ENCODE measurements around the gene SLC26A4. TPM values are rescaled to one million over a fixed set of nuclear protein-coding genes. Genes with fewer than 3 reads are reported as not detected.

SLC26A4 gene
- total and polyA plus RNA-seq, 9 of the 15 experiments (the other 6 are each of a cell fraction or from before 2014, with no cell fraction given) = 0.09 to 1.2 (median 0.33) TPM

DNA sequence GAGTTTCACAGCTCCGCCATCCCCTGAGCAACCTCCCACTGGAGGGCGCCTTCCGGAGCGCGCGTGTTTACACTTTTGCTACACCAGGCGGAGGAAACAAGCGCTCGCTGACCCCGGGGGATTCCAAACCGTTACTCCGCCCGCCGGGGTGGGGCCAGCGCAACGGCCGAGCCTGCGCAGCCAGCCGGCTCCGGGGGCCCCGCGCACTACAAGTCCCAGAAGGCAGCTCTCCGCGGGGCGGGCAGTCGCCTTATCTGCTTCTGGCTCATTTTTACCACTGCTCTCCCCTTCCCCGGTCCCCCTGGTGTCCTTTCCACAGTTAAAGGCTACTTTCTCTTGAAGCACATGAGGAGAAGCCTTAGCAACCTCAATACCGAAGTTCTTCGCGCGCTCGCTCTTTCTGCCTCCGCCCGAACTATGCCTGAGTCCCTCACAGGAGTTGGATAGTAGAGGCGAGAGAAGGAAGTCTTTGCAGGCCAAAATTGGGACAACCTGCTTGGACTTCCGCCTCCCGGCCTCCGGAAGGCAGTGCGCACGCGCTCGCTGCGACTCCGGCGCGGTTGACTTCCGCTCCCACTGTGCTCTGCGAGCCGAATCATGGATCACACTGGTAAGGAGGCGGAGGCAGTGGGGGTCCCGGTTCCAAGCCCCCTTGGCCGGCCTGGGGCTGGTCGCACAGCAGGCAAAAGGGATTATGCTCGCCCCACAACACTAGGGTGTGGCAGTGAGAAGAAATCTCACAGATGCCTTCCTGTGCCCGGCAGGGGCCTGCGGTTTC, 83.1 kb downstream of the SLC26A4 start, which contains the start of gene CBLL1 (continued):
- TF ChIP-seq, protein P1, sequence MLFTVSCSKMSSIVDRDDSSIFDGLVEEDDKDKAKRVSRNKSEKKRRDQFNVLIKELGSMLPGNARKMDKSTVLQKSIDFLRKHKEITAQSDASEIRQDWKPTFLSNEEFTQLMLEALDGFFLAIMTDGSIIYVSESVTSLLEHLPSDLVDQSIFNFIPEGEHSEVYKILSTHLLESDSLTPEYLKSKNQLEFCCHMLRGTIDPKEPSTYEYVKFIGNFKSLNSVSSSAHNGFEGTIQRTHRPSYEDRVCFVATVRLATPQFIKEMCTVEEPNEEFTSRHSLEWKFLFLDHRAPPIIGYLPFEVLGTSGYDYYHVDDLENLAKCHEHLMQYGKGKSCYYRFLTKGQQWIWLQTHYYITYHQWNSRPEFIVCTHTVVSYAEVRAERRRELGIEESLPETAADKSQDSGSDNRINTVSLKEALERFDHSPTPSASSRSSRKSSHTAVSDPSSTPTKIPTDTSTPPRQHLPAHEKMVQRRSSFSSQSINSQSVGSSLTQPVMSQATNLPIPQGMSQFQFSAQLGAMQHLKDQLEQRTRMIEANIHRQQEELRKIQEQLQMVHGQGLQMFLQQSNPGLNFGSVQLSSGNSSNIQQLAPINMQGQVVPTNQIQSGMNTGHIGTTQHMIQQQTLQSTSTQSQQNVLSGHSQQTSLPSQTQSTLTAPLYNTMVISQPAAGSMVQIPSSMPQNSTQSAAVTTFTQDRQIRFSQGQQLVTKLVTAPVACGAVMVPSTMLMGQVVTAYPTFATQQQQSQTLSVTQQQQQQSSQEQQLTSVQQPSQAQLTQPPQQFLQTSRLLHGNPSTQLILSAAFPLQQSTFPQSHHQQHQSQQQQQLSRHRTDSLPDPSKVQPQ (CRISPR knock-in tag; IDR thresholded peaks at IDR 0.05; ENCODE audit: borderline replicate concordance) = no peak
- TF ChIP-seq JUN (IDR thresholded peaks at IDR 0.05; ENCODE audit: borderline replicate concordance, low read depth, low read length) (peak; percentile 52; the same call in 1 of the 2 replicates), JUN (CRISPR knock-in tag; IDR thresholded peaks at IDR 0.05; ENCODE audit: borderline replicate concordance) (no peak), POLR2H (tag; IDR thresholded peaks at IDR 0.05; ENCODE audit: low read depth) (peak; percentile 95), CBX8 (IDR thresholded peaks at IDR 0.05; ENCODE audit: borderline replicate concordance, extremely low read depth, low read depth, low read length, poor library complexity, severe bottlenecking) (no peak), POLR2G (IDR thresholded peaks at IDR 0.05; ENCODE audit: low read depth, low read length) (peak; percentile 94), POLR2AphosphoS2 (IDR thresholded peaks at IDR 0.05; ENCODE audit: low read length) (no peak), NFIC (IDR thresholded peaks at IDR 0.05) (peak; percentile 50), THRAP3 (IDR thresholded peaks at IDR 0.05; ENCODE audit: borderline replicate concordance) (no peak), ZNF217 (CRISPR knock-in tag; IDR thresholded peaks at IDR 0.05) (no peak), MEIS2 (IDR thresholded peaks at IDR 0.05; ENCODE audit: partially characterized antibody) (peak; percentile 86), ZFP36 (IDR thresholded peaks at IDR 0.05; ENCODE audit: low read depth, low read length, partially characterized antibody) (no peak), RAD21 (CRISPR knock-in tag; conservative IDR thresholded peaks at IDR 0.05 in 1 of 2, IDR thresholded peaks at IDR 0.05 in 1 of 2) (peak; percentile 81 to 96), ZNF507 (tag; conservative IDR thresholded peaks at IDR 0.05) (no peak), U2AF1 (optimal IDR thresholded peaks at IDR 0.05; ENCODE audit: low read depth, low read length) (no peak), RBBP5 (IDR thresholded peaks at IDR 0.05; ENCODE audit: borderline replicate concordance, insufficient read depth, low read length, poor library complexity, severe bottlenecking) (peak; percentile 90), PURB (CRISPR knock-in tag; IDR thresholded peaks at IDR 0.05; ENCODE audit: low read depth) (no peak)
- TF ChIP-seq, protein P2, sequence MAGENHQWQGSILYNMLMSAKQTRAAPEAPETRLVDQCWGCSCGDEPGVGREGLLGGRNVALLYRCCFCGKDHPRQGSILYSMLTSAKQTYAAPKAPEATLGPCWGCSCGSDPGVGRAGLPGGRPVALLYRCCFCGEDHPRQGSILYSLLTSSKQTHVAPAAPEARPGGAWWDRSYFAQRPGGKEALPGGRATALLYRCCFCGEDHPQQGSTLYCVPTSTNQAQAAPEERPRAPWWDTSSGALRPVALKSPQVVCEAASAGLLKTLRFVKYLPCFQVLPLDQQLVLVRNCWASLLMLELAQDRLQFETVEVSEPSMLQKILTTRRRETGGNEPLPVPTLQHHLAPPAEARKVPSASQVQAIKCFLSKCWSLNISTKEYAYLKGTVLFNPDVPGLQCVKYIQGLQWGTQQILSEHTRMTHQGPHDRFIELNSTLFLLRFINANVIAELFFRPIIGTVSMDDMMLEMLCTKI (IDR thresholded peaks at IDR 0.05; ENCODE audit: partially characterized antibody) = no peak
- TF ChIP-seq, protein P3, sequence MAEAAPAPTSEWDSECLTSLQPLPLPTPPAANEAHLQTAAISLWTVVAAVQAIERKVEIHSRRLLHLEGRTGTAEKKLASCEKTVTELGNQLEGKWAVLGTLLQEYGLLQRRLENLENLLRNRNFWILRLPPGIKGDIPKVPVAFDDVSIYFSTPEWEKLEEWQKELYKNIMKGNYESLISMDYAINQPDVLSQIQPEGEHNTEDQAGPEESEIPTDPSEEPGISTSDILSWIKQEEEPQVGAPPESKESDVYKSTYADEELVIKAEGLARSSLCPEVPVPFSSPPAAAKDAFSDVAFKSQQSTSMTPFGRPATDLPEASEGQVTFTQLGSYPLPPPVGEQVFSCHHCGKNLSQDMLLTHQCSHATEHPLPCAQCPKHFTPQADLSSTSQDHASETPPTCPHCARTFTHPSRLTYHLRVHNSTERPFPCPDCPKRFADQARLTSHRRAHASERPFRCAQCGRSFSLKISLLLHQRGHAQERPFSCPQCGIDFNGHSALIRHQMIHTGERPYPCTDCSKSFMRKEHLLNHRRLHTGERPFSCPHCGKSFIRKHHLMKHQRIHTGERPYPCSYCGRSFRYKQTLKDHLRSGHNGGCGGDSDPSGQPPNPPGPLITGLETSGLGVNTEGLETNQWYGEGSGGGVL (CRISPR knock-in tag; IDR thresholded peaks at IDR 0.05) = no peak
